ENCODE results near the gene TMEM184C. TPM values are rescaled to one million over a fixed set of nuclear protein-coding genes. Genes with fewer than 3 reads are reported as not detected.
A peak's percentile ranks its signal among the peaks of the same experiment; 100 is the strongest.

Gene TMEM184C
- total RNA-seq (10 to 100 TPM; 13.2 to 27.2 (median 21.8) TPM), total RNA-seq (20.6 to 72.4 (median 47.4) reads per million in 29 experiments)
- 27.2 TPM for total RNA-seq (2013)

DNA sequence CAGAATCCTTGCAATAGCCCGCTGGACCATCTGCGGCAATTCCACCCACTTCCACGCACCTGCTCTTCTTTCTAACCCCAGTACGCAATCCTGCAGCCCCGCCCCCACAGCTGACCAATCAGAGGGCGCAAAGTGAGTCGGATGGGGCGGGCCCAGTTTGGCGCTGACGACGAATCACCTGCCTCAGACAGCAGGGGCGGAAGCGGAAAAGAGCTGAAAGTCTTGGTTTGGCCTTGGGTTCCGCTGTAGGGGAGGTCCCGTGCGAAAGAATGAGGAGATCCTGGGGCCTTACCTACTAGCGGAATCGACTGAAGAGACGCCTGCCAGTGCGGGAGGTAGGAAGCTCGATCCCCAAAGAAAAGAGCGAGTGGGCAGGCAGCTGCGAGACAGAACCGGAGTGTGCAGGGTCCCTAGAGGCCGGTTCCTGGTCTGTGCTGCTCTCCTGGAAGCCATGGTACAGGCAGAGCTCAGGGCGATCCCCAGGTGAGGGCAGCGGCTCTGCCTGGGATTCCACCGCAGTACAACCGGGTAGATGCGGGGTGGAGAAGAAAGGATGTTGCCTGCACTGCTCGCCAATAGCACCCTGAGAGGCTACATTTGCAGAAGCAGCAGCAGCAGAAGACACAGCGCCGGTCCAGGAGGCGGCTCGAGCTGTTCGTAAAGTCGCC lies at the start of gene TMEM184C:
TMEM184C (plus strand) TSS at position 225 of the 668 bp plus-strand sequence. CDS start 560 bp downstream, outside the sequence.
- CTCF ChIA-PET, result interaction anchor here (0.6 to 3.0 kb wide), 11 partner anchors 12 to 261 kb away, joined by 3 to 45 read pairs (median 5); partner anchors contain the start of genes PRMT9 (in 2 of the 2) and ARHGAP10 (in 1 of the 2)
- H3K27ac ChIP-seq (ENCODE audit: low read length), result peak within 1 kb of the TSS; percentile 90
- peak within 1 kb of the TSS; percentile 96 to 98 for H3K27ac Mint-ChIP-seq
- peak; percentile 94 to 99 (median 98) for ATAC-seq (replicated peaks in 1 of 4)
- peaks cover 31 to 32% of the 10 kb centered on the region in 2 experiments for H3K4me1 ChIP-seq (ENCODE audit: control insufficient read depth in 1 of 2, extremely low read depth in 1 of 2, insufficient read depth in 2 of 2, low read length in 2 of 2)
- H3K4me3 ChIP-seq (ENCODE audit: control insufficient read depth in 1 of 2, extremely low read depth in 1 of 2, low read length in 1 of 2), result peak within 1 kb of the TSS; percentile 81 to 90
- peaks cover 0 to 5% of the 10 kb centered on the region in 2 donors for H3K27me3 Mint-ChIP-seq
- no peaks in the 10 kb centered on the region for H3K9me3 Mint-ChIP-seq
- peaks cover 33 to 52% (median 45%) of the 10 kb centered on the region in 3 donors for H3K4me1 Mint-ChIP-seq
- H3K4me3 Mint-ChIP-seq, result peak within 1 kb of the TSS; percentile 95 to 96 (median 95)
- under 1% methylated on average over 37 of the region's 37 CpGs for WGBS (ENCODE audit: insufficient coverage)
- H3K36me3 Mint-ChIP-seq, result peaks cover 16% of the 10 kb centered on the region
- DNase-seq, result peak; percentile 96 to 99 (median 99)
- H3K9me3 ChIP-seq, result no peaks in the 10 kb centered on the region
- H3K27me3 ChIP-seq (replicated peaks in 1 of 2; ENCODE audit: control insufficient read depth in 2 of 2, extremely low read depth in 1 of 2, insufficient read depth in 2 of 2, low read length in 1 of 2), result peaks cover 0 to 2% of the 10 kb centered on the region in 2 experiments
- peaks cover 0 to 2% of the 10 kb centered on the region in 2 donors for H3K36me3 ChIP-seq (ENCODE audit: control insufficient read depth in 2 of 2, extremely low read depth in 1 of 2, insufficient read depth in 1 of 2, low read length in 1 of 2)
- POLR2A ChIA-PET, result interaction anchor here (0.5 to 2.2 kb wide), 12 partner anchors 11 to 1788 kb away, joined by 3 to 47 read pairs (median 4); partner anchors contain the start of genes ARHGAP10 (in 1 of the 2) and PRMT9 (in 1 of the 2)

DNA sequence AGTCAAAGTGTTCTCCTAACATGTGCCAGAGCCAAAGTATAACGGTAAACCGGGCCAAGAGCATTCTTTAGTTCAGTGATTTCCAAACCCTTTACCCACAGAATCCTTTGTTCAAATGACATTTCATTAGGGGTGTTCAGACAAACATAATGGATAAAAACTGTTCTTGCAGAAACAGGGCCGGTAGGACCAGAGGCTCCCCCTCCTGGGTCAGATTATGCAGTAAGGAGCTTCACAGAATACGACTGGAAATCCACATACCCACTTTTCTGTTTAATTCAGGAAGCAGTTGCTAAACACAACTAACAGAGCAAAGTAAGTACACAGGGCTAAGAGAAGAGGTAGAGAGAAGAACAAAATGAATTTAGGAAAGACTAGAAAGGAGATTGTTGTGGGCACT lies 46.6 kb upstream of the TMEM184C start:
- 100% methylated on average over 2 of the region's 4 CpGs for WGBS (ENCODE audit: insufficient coverage)
- Mint-ChIP-seq H3K4me1 (no peaks in the 10 kb centered on the region), H3K27me3 (peaks cover 6 to 23% of the 10 kb centered on the region in 2 donors), H3K27ac (no peak overlapping the region), H3K4me3 (no peak overlapping the region), H3K36me3 (no peaks in the 10 kb centered on the region), H3K9me3 (no peaks in the 10 kb centered on the region)
- Histone ChIP-seq H3K4me3 (ENCODE audit: control insufficient read depth in 1 of 2, extremely low read depth in 1 of 2, low read length in 1 of 2) (no peak overlapping the region), H3K4me1 (ENCODE audit: control insufficient read depth in 1 of 2, extremely low read depth in 1 of 2, insufficient read depth in 2 of 2, low read length in 2 of 2) (no peaks in the 10 kb centered on the region), H3K36me3 (ENCODE audit: control insufficient read depth in 2 of 2, extremely low read depth in 1 of 2, insufficient read depth in 1 of 2, low read length in 1 of 2) (no peaks in the 10 kb centered on the region), H3K27me3 (replicated peaks in 1 of 2; ENCODE audit: control insufficient read depth in 2 of 2, extremely low read depth in 1 of 2, insufficient read depth in 2 of 2, low read length in 1 of 2) (no peaks in the 10 kb centered on the region), H3K27ac (ENCODE audit: low read length) (no peak overlapping the region), H3K9me3 (no peaks in the 10 kb centered on the region)
- CTCF ChIA-PET, result interaction anchor here in 1 of 2 donors (0.7 kb wide), 1 partner anchor 296 kb away, joined by 3 read pairs; no protein-coding TSS in a partner anchor
- ATAC-seq (replicated peaks in 1 of 4) (no peak), DNase-seq (no peak)
- POLR2A ChIA-PET, result no interaction called here

DNA sequence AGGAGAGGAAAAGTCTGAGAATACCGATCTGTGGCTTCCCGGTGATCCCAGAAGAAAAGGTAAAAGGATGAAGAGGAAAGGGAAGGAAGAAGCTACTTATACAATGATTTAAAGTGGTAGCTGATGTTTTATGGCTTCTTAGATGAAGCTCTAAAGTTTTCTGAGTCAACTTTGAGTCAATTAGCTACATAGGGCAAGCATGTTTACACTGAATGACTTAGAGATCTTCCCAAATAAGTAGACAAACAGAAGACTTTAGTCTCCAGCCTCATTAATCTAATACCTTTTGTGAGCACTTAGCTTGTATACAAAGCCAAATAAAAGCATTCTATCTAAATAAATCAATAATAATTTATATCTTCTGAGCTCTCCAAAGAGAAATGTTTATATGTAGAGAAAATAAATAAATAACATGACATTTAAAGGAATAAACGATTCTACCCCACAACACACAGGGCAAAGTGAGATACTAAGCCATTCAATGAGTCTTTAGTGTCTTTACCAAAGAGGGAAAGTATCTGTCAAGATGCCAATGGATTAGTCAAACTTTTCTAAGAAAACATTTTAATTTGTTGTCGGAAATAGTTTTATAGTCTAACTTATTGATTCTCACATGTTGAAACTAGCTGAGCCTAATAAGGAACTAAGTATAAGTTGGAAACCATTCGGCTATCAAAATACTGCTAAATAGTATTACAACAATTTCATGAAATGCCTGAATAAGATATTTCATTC lies 46.0 kb upstream of the TMEM184C start:
- Histone ChIP-seq H3K4me3 (ENCODE audit: control insufficient read depth in 1 of 2, extremely low read depth in 1 of 2, low read length in 1 of 2) (no peak overlapping the region), H3K36me3 (ENCODE audit: control insufficient read depth in 2 of 2, extremely low read depth in 1 of 2, insufficient read depth in 1 of 2, low read length in 1 of 2) (no peaks in the 10 kb centered on the region), H3K4me1 (ENCODE audit: control insufficient read depth in 1 of 2, extremely low read depth in 1 of 2, insufficient read depth in 2 of 2, low read length in 2 of 2) (no peaks in the 10 kb centered on the region), H3K27ac (ENCODE audit: low read length) (no peak overlapping the region), H3K27me3 (replicated peaks in 1 of 2; ENCODE audit: control insufficient read depth in 2 of 2, extremely low read depth in 1 of 2, insufficient read depth in 2 of 2, low read length in 1 of 2) (no peaks in the 10 kb centered on the region), H3K9me3 (no peaks in the 10 kb centered on the region)
- Mint-ChIP-seq H3K9me3 (no peaks in the 10 kb centered on the region), H3K4me3 (no peak overlapping the region), H3K4me1 (no peaks in the 10 kb centered on the region), H3K27ac (no peak overlapping the region), H3K36me3 (no peaks in the 10 kb centered on the region), H3K27me3 (peaks cover 6 to 23% of the 10 kb centered on the region in 2 donors)
- ChIA-PET CTCF (interaction anchor here in 1 of 2 donors (0.7 kb wide), 1 partner anchor 296 kb away, joined by 3 read pairs; no protein-coding TSS in a partner anchor), POLR2A (no interaction called here)
- WGBS (ENCODE audit: insufficient coverage), result 80% methylated on average over 2 of the region's 5 CpGs
- no peak for DNase-seq
- ATAC-seq (replicated peaks in 1 of 4), result no peak

DNA sequence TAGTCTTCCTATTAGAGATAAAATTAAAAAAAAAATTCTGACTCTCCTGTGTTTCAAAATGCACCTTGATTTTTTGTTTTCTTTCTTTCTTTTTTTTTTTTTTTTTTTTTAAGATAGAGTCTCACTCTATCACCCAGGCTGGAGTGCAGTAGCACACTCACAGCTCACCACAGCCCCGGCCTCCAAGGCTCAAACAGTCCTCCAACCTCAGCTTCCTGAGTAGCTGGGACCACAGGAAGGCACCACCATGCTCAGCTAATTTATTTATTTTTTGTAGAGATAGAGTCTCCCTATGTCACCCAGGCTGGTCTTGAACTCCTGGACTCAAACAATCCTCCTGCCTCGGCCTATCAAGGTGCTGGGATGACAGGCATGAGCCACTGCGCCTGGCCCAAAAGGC lies 41.1 kb upstream of the TMEM184C start:
- CTCF ChIA-PET, result no interaction called here
- POLR2A ChIA-PET, result no interaction called here
- H3K27ac Mint-ChIP-seq, result no peak overlapping the region

DNA sequence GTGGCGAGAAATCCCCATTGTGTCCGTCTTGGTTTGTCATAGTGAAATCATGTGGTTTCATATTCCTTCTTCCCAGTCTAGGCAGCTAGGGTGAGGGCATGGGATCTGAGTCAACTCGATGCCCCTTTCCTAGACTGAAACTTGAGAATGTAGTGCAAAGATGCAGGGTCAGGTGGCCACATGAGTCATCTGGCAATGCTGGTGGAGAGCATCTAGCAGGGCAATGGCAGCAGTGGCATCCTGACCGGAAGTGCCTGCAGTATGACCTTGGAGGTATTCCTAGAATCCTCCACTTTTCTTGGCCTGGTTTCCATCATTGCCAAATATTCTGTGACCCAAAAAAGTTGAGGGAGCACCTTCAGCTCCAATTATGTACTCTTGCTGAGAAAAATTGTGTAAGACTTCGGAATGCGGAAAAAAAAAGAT lies 39.1 kb upstream of the TMEM184C start:
- no peak overlapping the region for H3K4me3 Mint-ChIP-seq
- CTCF ChIA-PET, result interaction anchor here in 1 of 2 donors (0.6 kb wide), 2 partner anchors 32 to 588 kb away, joined by 3 read pairs; no protein-coding TSS in a partner anchor

More for the DNA sequence above, 41.1 kb upstream of the TMEM184C start:
- DNase-seq (no peak), ATAC-seq (replicated peaks in 1 of 4) (no peak)
- no peaks in the 10 kb centered on the region for H3K4me1 Mint-ChIP-seq
- no CpG with 5 or more reads among the region's 3 CpGs for WGBS (ENCODE audit: insufficient coverage)
- peaks cover 0 to 3% (median 0%) of the 10 kb centered on the region in 3 donors for H3K9me3 Mint-ChIP-seq
- H3K4me3 Mint-ChIP-seq, result no peak overlapping the region
- H3K27me3 Mint-ChIP-seq, result peaks cover 0 to 5% of the 10 kb centered on the region in 2 donors
- no peak overlapping the region for H3K27ac ChIP-seq (ENCODE audit: low read length)
- no peaks in the 10 kb centered on the region for H3K27me3 ChIP-seq (replicated peaks in 1 of 2; ENCODE audit: control insufficient read depth in 2 of 2, extremely low read depth in 1 of 2, insufficient read depth in 2 of 2, low read length in 1 of 2)
- H3K36me3 ChIP-seq (ENCODE audit: control insufficient read depth in 2 of 2, extremely low read depth in 1 of 2, insufficient read depth in 1 of 2, low read length in 1 of 2), result no peaks in the 10 kb centered on the region
- no peaks in the 10 kb centered on the region for H3K9me3 ChIP-seq
- H3K4me3 ChIP-seq (ENCODE audit: control insufficient read depth in 1 of 2, extremely low read depth in 1 of 2, low read length in 1 of 2), result no peak overlapping the region
- no peaks in the 10 kb centered on the region for H3K4me1 ChIP-seq (ENCODE audit: control insufficient read depth in 1 of 2, extremely low read depth in 1 of 2, insufficient read depth in 2 of 2, low read length in 2 of 2)
- no peaks in the 10 kb centered on the region for H3K36me3 Mint-ChIP-seq

DNA sequence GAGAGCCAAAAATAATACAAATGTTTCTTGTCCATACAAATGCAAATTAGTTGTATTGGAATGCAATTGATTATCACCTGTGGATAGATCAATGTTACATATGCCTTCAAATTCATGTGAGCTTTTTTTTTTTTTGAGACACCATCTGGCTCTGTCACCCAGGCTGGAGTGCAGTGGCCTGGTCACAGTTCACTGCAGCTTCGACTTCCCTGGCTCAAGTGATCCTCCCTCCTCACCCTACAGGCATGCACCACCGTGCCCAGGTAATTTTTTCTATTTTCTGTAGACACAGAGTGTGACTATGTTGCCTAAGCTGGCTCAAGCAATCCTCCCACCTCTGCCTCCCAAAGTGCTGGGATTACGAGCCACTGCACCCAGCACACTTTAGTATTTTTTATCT lies 38.6 kb upstream of the TMEM184C start:
- H3K9me3 Mint-ChIP-seq, result peaks cover 0 to 3% (median 0%) of the 10 kb centered on the region in 3 donors
- ATAC-seq (replicated peaks in 1 of 4) (no peak), DNase-seq (no peak)

More for the DNA sequence above, 39.1 kb upstream of the TMEM184C start:
- Histone ChIP-seq H3K4me1 (ENCODE audit: control insufficient read depth in 1 of 2, extremely low read depth in 1 of 2, insufficient read depth in 2 of 2, low read length in 2 of 2) (no peaks in the 10 kb centered on the region), H3K4me3 (ENCODE audit: control insufficient read depth in 1 of 2, extremely low read depth in 1 of 2, low read length in 1 of 2) (no peak overlapping the region), H3K27me3 (replicated peaks in 1 of 2; ENCODE audit: control insufficient read depth in 2 of 2, extremely low read depth in 1 of 2, insufficient read depth in 2 of 2, low read length in 1 of 2) (no peaks in the 10 kb centered on the region), H3K36me3 (ENCODE audit: control insufficient read depth in 2 of 2, extremely low read depth in 1 of 2, insufficient read depth in 1 of 2, low read length in 1 of 2) (no peaks in the 10 kb centered on the region), H3K27ac (ENCODE audit: low read length) (no peak overlapping the region), H3K9me3 (no peaks in the 10 kb centered on the region)
- no peak for DNase-seq
- peaks cover 0 to 3% (median 0%) of the 10 kb centered on the region in 3 donors for H3K9me3 Mint-ChIP-seq
- ATAC-seq (replicated peaks in 1 of 4), result no peak
- POLR2A ChIA-PET, result interaction anchor here in 1 of 2 donors (0.6 kb wide), 1 partner anchor 80 kb away, joined by 3 read pairs; no protein-coding TSS in a partner anchor
- H3K36me3 Mint-ChIP-seq, result no peaks in the 10 kb centered on the region
- no peaks in the 10 kb centered on the region for H3K4me1 Mint-ChIP-seq
- no peak overlapping the region for H3K27ac Mint-ChIP-seq
- WGBS (ENCODE audit: insufficient coverage), result 73% methylated on average over 3 of the region's 6 CpGs
- peaks cover 0 to 5% of the 10 kb centered on the region in 2 donors for H3K27me3 Mint-ChIP-seq

More for the DNA sequence above, 38.6 kb upstream of the TMEM184C start:
- Histone ChIP-seq H3K4me1 (ENCODE audit: control insufficient read depth in 1 of 2, extremely low read depth in 1 of 2, insufficient read depth in 2 of 2, low read length in 2 of 2) (no peaks in the 10 kb centered on the region), H3K27ac (ENCODE audit: low read length) (no peak overlapping the region), H3K36me3 (ENCODE audit: control insufficient read depth in 2 of 2, extremely low read depth in 1 of 2, insufficient read depth in 1 of 2, low read length in 1 of 2) (no peaks in the 10 kb centered on the region), H3K4me3 (ENCODE audit: control insufficient read depth in 1 of 2, extremely low read depth in 1 of 2, low read length in 1 of 2) (no peak overlapping the region), H3K9me3 (no peaks in the 10 kb centered on the region), H3K27me3 (replicated peaks in 1 of 2; ENCODE audit: control insufficient read depth in 2 of 2, extremely low read depth in 1 of 2, insufficient read depth in 2 of 2, low read length in 1 of 2) (peaks cover 0 to 3% of the 10 kb centered on the region in 2 experiments)
- no peaks in the 10 kb centered on the region for H3K36me3 Mint-ChIP-seq
- no peaks in the 10 kb centered on the region for H3K4me1 Mint-ChIP-seq
- ChIA-PET POLR2A (interaction anchor here in 1 of 2 donors (0.6 kb wide), 1 partner anchor 79 kb away, joined by 3 read pairs; no protein-coding TSS in a partner anchor), CTCF (interaction anchor here in 1 of 2 donors (0.6 kb wide), 1 partner anchor 31 kb away, joined by 3 read pairs; no protein-coding TSS in a partner anchor)
- H3K27me3 Mint-ChIP-seq, result peaks cover 0 to 5% of the 10 kb centered on the region in 2 donors
- 57% methylated on average over 1 of the region's 3 CpGs for WGBS (ENCODE audit: insufficient coverage)
- no peak overlapping the region for H3K4me3 Mint-ChIP-seq
- no peak overlapping the region for H3K27ac Mint-ChIP-seq
